Fibroblast of the aortic adventitia (primary cell): ENCODE data around the gene PCBP1. TPM values are rescaled to one million over a fixed set of nuclear protein-coding genes. Genes with fewer than 3 reads are reported as not detected.
A peak's percentile ranks its signal among the peaks of the same experiment; 100 is the strongest.

Experiments used
- DNase-seq: peaks from one replicate; pipeline ENCODE4 v3.0.0-alpha.2; 2010; ENCODE audit warnings: low read depth
- H3K4me3 ChIP-seq: 2 replicates; pipeline ENCODE4 v1.5.1; 2011; ENCODE audit warnings: low read depth, mild to moderate bottlenecking, control low read depth, low read length, moderate library complexity
- total RNA-seq: library from RNA; depleted of rRNA; stranded (reverse); fragments of >200 nt; gene quantifications from 2 replicates; pipeline ENCODE4 v1.2.3, GENCODE V29; 2012; ENCODE audit warnings: low replicate concordance
- TF ChIP-seq, protein P1 (sequence below): IDR thresholded peaks from 2 replicates; pipeline ENCODE4 v1.5.1; 2011; ENCODE audit warnings: mild to moderate bottlenecking, low read length, control low read depth, inconsistent platforms; ENCODE audit not compliant: insufficient read depth

Gene PCBP1
- total RNA-seq, 1 donor: 68.5 TPM

DNA sequence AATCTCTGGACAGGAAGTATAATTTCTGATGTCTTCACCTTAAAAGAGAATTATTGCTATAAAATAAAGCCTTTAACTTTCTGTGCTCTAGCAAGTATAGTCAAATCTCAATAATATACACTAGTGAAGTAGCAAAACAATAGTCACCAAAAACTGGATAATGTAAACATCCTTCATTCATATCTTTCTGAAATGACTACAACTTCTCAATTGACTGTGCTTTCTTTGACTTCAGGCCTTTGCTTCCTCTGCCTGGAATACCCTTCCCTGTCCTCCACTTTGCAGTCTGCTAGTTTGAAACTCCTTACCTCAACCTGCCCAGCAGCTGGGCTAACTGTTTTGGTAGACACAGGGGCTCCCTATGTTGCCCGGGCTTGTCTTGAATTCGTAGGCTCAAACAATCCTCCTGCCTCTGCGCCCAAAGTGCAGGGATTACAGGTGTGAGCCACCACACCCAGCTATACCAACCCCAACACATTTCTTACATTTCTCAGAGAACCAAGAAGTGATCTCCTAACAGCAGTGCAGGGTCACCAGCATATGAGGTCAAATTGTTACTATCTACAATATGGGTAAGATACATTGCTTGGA lies 6.6 kb upstream of the PCBP1 start:
- no peak overlapping the region for H3K4me3 ChIP-seq
- TF ChIP-seq, protein P1, sequence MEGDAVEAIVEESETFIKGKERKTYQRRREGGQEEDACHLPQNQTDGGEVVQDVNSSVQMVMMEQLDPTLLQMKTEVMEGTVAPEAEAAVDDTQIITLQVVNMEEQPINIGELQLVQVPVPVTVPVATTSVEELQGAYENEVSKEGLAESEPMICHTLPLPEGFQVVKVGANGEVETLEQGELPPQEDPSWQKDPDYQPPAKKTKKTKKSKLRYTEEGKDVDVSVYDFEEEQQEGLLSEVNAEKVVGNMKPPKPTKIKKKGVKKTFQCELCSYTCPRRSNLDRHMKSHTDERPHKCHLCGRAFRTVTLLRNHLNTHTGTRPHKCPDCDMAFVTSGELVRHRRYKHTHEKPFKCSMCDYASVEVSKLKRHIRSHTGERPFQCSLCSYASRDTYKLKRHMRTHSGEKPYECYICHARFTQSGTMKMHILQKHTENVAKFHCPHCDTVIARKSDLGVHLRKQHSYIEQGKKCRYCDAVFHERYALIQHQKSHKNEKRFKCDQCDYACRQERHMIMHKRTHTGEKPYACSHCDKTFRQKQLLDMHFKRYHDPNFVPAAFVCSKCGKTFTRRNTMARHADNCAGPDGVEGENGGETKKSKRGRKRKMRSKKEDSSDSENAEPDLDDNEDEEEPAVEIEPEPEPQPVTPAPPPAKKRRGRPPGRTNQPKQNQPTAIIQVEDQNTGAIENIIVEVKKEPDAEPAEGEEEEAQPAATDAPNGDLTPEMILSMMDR: no peak
- DNase-seq: no peak

DNA sequence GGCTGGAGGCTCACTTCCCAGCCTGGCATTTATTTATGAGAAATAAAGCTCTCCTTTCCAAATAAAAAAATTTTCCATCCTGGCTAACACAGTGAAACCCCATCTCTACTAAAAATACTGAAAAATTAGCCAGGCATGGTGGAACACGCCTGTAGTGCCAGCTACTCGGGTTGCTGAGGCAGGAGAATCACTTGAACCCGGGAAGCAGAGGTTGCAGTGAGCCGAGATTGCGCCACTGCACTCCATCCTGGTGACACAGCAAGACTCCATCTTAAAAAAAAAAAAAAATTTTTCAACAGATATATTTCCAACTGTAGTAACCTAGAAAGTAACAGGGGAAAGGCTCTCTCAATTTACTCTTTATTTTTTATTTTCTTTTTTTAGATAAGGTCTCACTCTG lies 6.1 kb upstream of the PCBP1 start:
- no peak overlapping the region for H3K4me3 ChIP-seq
- TF ChIP-seq, protein P1: no peak
- DNase-seq: no peak

DNA sequence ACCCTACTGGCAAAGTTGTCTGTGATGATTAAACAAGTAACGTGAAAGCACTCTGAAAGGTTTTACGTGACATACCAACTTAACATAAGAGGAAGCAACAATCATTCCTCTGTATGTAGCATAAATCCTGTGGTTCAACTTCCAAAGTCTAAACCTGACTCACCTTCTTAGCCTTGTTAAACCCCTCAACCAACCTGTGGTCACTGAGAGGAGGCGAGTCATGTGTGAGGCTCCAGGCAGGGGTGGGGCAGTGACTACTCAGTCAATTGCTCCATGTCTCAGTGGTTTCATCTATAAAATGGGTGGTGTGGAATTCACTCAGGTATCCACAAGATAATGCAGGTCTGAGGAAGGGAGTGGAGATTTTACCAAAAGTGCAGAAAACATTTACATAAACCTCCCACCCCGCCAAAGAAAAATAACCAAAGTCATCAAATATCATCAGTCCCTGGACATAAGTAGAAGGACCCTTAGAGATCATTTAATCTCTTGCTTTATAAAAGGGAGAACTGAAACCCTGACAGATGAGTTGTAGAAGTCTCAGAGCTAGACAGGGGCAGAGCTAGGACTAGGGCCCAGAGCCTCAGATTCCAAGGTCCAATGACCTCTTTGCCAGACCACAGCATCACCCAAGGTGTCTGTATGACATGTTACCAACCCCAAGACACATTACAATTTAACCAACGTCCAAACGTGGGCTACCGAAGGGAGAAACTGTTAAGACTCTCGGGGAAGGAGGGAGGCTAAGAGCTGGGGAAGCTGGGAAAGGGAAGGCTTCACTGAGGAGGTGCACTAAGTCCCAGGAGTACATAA lies 3.7 kb upstream of the PCBP1 start:
- no peak overlapping the region for H3K4me3 ChIP-seq
- no peak for DNase-seq
- TF ChIP-seq, protein P1: no peak

DNA sequence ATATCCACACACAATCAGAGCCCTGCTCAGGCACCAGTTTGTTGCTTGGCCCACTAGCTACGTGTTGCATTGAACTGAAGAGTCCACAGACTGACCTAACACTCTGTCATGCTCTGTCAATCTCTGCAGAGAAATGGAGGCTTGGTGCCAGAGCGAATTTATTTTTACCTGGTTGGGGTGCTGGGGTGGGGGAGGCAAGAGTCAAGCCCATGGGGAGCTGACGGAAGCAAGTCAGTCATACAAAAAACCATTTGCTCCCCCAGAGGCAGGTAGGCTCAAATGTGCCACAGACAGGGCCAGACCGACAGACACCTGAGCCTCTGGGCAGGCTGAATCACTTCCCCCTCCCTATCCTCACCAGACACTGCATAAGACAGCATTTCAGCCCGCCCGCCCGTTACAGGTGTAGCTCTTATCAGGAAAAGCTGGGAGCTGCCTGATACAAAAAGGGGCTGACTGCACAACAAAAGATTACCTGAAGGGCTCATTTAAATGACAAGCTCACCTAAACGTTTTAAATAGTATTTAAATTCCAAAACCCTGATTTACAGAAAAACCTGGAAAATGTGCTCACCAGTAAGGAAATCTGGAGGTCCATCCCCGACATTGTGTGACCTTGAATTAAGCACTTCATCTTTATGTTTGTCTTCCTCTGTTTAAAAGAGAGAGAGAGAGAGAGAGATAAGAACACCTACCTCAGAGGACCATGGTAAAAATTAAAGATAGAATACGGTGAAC lies 2.1 kb upstream of the PCBP1 start:
- TF ChIP-seq, protein P1: no peak
- no peak for DNase-seq
- peak overlapping the region; percentile 7 for H3K4me3 ChIP-seq

DNA sequence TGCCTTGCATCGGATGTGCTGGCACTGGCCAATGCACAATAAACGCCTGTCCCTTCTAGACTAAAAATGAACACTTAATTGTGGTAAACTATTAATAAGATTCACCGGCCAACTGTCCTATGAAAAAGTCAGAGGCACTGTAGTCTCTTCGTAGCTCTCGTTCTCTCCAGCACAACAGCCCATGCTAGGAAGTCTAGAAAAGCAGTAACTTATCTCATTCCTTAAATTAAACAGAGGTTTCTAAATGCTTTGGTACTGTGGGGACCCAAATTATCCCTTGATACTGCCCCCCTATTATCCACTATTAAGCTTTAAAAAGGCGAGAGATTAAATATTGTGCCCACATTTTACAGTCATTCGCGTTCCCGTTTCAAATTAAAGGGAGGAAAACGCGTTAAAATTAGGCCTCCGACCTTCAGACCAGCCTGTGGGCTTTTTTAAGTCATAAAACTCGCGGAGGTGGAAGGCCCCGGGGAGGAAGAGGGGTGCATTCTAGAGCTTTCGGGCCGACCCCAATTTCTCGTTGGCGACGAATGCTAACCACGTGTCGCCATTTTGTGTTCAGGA lies 1.5 kb upstream of the PCBP1 start:
- H3K4me3 ChIP-seq: peak overlapping the region; percentile 70
- peak; percentile 22 for DNase-seq
- TF ChIP-seq, protein P1: no peak

DNA sequence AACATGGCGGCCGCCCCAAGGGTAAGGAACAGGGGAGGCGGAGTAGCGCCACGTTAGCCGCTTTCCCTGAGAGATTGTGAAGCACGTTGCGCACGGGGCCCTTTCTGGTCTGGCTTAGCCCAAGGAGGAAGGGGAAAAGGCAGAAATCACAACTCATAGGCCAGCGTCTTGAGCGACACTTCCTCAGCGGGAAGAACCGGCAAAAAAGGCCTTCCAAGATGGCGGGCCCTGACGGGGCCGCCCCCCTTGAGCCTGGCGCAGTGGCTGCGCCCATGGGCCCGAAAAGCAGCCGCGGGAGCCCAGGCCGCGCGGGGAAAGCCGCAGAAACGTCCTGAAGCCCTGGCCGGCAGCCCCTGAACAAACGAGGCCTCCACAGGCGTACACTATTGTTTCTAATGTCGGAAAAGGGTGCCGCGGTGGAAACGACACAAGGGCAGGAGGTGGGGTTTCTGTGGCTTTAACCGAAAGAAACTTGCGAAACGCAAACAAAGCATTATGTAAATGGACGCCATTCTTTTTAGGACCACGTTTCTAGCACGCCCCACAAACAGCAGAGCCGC lies 919 bp upstream of the PCBP1 start:
- H3K4me3 ChIP-seq: peak overlapping the region; percentile 70
- peak; percentile 90 for DNase-seq
- TF ChIP-seq, protein P1: no peak
